Activated CD8-positive, alpha-beta T cell treated with anti-CD3 and anti-CD28 coated beads for 36 hours (primary cell): ENCODE measurements around the gene MKNK1. TPM values are rescaled to one million over a fixed set of nuclear protein-coding genes. Genes with fewer than 3 reads are reported as not detected.

ENCODE experiments used
- ATAC-seq: fragments of 200-7000 bp; cut with Tn5 transposase; one replicate; pipeline ENCODE4 v1.10.0; 2021; ENCODE audit warnings: mild to moderate bottlenecking, moderate library complexity
- CTCF ChIA-PET: fragments of 350-600 bp; sonication (Branson Sonifier 250); formaldehyde crosslinking; loops from one replicate; lab custom pipeline; 2021; ENCODE audit warnings: antibody characterized with exemption; lab: Charles Lee
- POLR2A ChIA-PET: fragments of 350-600 bp; sonication (Branson Sonifier 250); formaldehyde crosslinking; loops from one replicate; lab custom pipeline; 2021; ENCODE audit warnings: antibody characterized with exemption; lab: Charles Lee
- DNase-seq: peaks from one replicate; pipeline ENCODE4 v3.0.0-alpha.2; 2020
- H3K27ac Mint-ChIP-seq: one replicate; pipeline ENCODE4 v1.8.0; 2021; ENCODE audit warnings: mild to moderate bottlenecking, mixed read lengths
- H3K27me3 Mint-ChIP-seq: one replicate; pipeline ENCODE4 v1.8.0; 2021; ENCODE audit warnings: mixed read lengths
- H3K36me3 Mint-ChIP-seq: one replicate; pipeline ENCODE4 v1.8.0; 2021; ENCODE audit warnings: low read depth, mixed read lengths
- H3K4me1 Mint-ChIP-seq: one replicate; pipeline ENCODE4 v1.8.0; 2021; ENCODE audit warnings: low read depth, mixed read lengths
- H3K4me3 Mint-ChIP-seq: one replicate; pipeline ENCODE4 v1.8.0; 2021; ENCODE audit warnings: mild to moderate bottlenecking, moderate library complexity, mixed read lengths
- H3K9me3 Mint-ChIP-seq: one replicate; pipeline ENCODE4 v1.8.0; 2021; ENCODE audit warnings: mixed read lengths
- CTCF ChIP-seq: fragments of 200-600 bp; IDR thresholded peaks from one replicate; pipeline ENCODE4 v1.8.0; 2022; ENCODE audit warnings: antibody characterized with exemption, mild to moderate bottlenecking
- intact Hi-C: fragments of 100-400 bp; cut with micrococcal nuclease; formaldehyde crosslinking; loops from one replicate; pipeline ENCODE4 v1.10.0; 2022
- total RNA-seq, 2 experiments: library from RNA; stranded (reverse); gene quantifications; one replicate each; pipeline ENCODE4 v1.2.3, GENCODE V29; 2021

The MKNK1 gene
- total RNA-seq, 2 experiments from 2014 or later = 31.1 to 35.5 TPM

- Mint-ChIP-seq H3K4me3 (no peak overlapping the region), H3K9me3 (no peaks in the 10 kb centered on the region), H3K27ac (no peak overlapping the region), H3K4me1 (no peaks in the 10 kb centered on the region), H3K27me3 (no peaks in the 10 kb centered on the region), H3K36me3 (peaks cover 7% of the 10 kb centered on the region)
- intact Hi-C loops = no loop called here
- ATAC-seq = no peak
- ChIA-PET POLR2A (no interaction called here), CTCF (interaction anchor here (1.0 kb wide), 1 partner anchor 124 kb away, joined by 3 read pairs; no protein-coding TSS in a partner anchor)
- DNase-seq = no peak
- no peak for TF ChIP-seq CTCF
These were observed 32.3 kb downstream of the MKNK1 start for GRCh38 chr1:46571691-46572225.

GRCh38 chr1:46569884-46570725 lies 34.0 kb downstream of the MKNK1 start:
- H3K27ac Mint-ChIP-seq = no peak overlapping the region
- CTCF ChIA-PET = interaction anchor here (0.7 to 0.8 kb wide), 2 partner anchors 43 to 93 kb away, joined by 3 read pairs; no protein-coding TSS in a partner anchor
- ATAC-seq = no peak
- H3K36me3 Mint-ChIP-seq = peaks cover 4% of the 10 kb centered on the region
- no peaks in the 10 kb centered on the region for H3K27me3 Mint-ChIP-seq
- DNase-seq = no peak
- POLR2A ChIA-PET = no interaction called here
- no peaks in the 10 kb centered on the region for H3K4me1 Mint-ChIP-seq
- no peaks in the 10 kb centered on the region for H3K9me3 Mint-ChIP-seq
- no peak overlapping the region for H3K4me3 Mint-ChIP-seq
- no peak for TF ChIP-seq CTCF
- intact Hi-C loops = no loop called here

GRCh38 chr1:46569116-46569515 lies 35.0 kb downstream of the MKNK1 start:
- Mint-ChIP-seq H3K9me3 (no peaks in the 10 kb centered on the region), H3K4me3 (no peak overlapping the region), H3K27me3 (no peaks in the 10 kb centered on the region), H3K27ac (no peak overlapping the region), H3K36me3 (peaks cover 10% of the 10 kb centered on the region), H3K4me1 (no peaks in the 10 kb centered on the region)
- ChIA-PET POLR2A (no interaction called here), CTCF (interaction anchor here (0.7 to 0.8 kb wide), 2 partner anchors 42 to 92 kb away, joined by 3 read pairs; no protein-coding TSS in a partner anchor)
- no peak for TF ChIP-seq CTCF
- ATAC-seq (no peak), DNase-seq (no peak)
- intact Hi-C loops = no loop called here

- POLR2A ChIA-PET = no interaction called here
- H3K9me3 Mint-ChIP-seq = no peaks in the 10 kb centered on the region
These were observed 35.6 kb downstream of the MKNK1 start for GRCh38 chr1:46568461-46568891.

More at GRCh38 chr1:46568461-46568891, 35.6 kb downstream of the MKNK1 start:
- H3K4me1 Mint-ChIP-seq = no peaks in the 10 kb centered on the region
- CTCF ChIA-PET = no interaction called here
- no peak for ATAC-seq
- no peaks in the 10 kb centered on the region for H3K27me3 Mint-ChIP-seq
- no peak for TF ChIP-seq CTCF
- intact Hi-C loops = no loop called here
- no peak overlapping the region for H3K4me3 Mint-ChIP-seq
- H3K36me3 Mint-ChIP-seq = peaks cover 10% of the 10 kb centered on the region
- H3K27ac Mint-ChIP-seq = no peak overlapping the region
- DNase-seq = no peak
